GM18867 (cell line): ENCODE data around the gene VSTM2B.

Experiments used
- ATAC-seq: cut with Tn5 transposase; IDR thresholded peaks from one replicate; pipeline ENCODE4 v1.9.1; 2021; ENCODE audit warnings: mild to moderate bottlenecking, moderate library complexity; ENCODE audit not compliant: unreplicated experiment

The VSTM2B gene

GRCh38 chr19:29495901-29496441 is 29.8 kb upstream of the VSTM2B start:
- no peak for ATAC-seq

- ATAC-seq = no peak
Observed at GRCh38 chr19:29497241-29497640, 28.6 kb upstream of the VSTM2B start.

GRCh38 chr19:29497686-29498436 is 27.9 kb upstream of the VSTM2B start:
- no peak for ATAC-seq

GRCh38 chr19:29499261-29499920 is 26.4 kb upstream of the VSTM2B start:
- no peak for ATAC-seq

- no peak for ATAC-seq
Observed at GRCh38 chr19:29499921-29500590, 25.7 kb upstream of the VSTM2B start.

GRCh38 chr19:29501816-29502580 is 23.8 kb upstream of the VSTM2B start:
- no peak for ATAC-seq

GRCh38 chr19:29502581-29502850 is 23.3 kb upstream of the VSTM2B start:
- no peak for ATAC-seq

GRCh38 chr19:29503140-29503758 is 22.5 kb upstream of the VSTM2B start:
- ATAC-seq = no peak

- ATAC-seq = no peak
Observed at GRCh38 chr19:29503785-29504184, 22.0 kb upstream of the VSTM2B start.

GRCh38 chr19:29504454-29504853 is 21.3 kb upstream of the VSTM2B start:
- ATAC-seq = no peak

- no peak for ATAC-seq
Observed at GRCh38 chr19:29505097-29505824, 20.5 kb upstream of the VSTM2B start.

- ATAC-seq = no peak
Observed at GRCh38 chr19:29506619-29506911, 19.2 kb upstream of the VSTM2B start.

GRCh38 chr19:29507081-29507860 is 18.5 kb upstream of the VSTM2B start:
- no peak for ATAC-seq

GRCh38 chr19:29508181-29508580 is 17.6 kb upstream of the VSTM2B start:
- ATAC-seq = no peak

- ATAC-seq = no peak
Observed at GRCh38 chr19:29509456-29509855, 16.3 kb upstream of the VSTM2B start.

GRCh38 chr19:29510701-29511265 is 15.0 kb upstream of the VSTM2B start:
- ATAC-seq = no peak

- no peak for ATAC-seq
Observed at GRCh38 chr19:29511768-29512167, 14.0 kb upstream of the VSTM2B start.

GRCh38 chr19:29512748-29513147 is 13.0 kb upstream of the VSTM2B start:
- ATAC-seq = no peak

- ATAC-seq = no peak
Observed at GRCh38 chr19:29514525-29515232, 11.1 kb upstream of the VSTM2B start.
